ENCODE results near the gene NAA20.

Gene NAA20

GRCh38 chr20:20060234-20060998 is 43.3 kb downstream of the NAA20 start:
- in situ Hi-C loops (cut with MboI; ENCODE audit: low pct_unique_long_range_greater_than_20kb, low sequenced_read_pairs) = no loop called here
- no peak for DNase-seq

- DNase-seq = no peak
- in situ Hi-C loops (cut with MboI; ENCODE audit: low pct_unique_long_range_greater_than_20kb, low sequenced_read_pairs) = no loop called here
Observed at GRCh38 chr20:20063941-20064702, 47.0 kb downstream of the NAA20 start.

- DNase-seq = no peak
- in situ Hi-C loops (cut with MboI; ENCODE audit: low pct_unique_long_range_greater_than_20kb, low sequenced_read_pairs) = no loop called here
Observed at GRCh38 chr20:20065361-20065760, 48.2 kb downstream of the NAA20 start.

GRCh38 chr20:20070871-20071726 is 53.9 kb downstream of the NAA20 start:
- no peak for DNase-seq
- in situ Hi-C loops (cut with MboI; ENCODE audit: low pct_unique_long_range_greater_than_20kb, low sequenced_read_pairs) = no loop called here

DNA sequence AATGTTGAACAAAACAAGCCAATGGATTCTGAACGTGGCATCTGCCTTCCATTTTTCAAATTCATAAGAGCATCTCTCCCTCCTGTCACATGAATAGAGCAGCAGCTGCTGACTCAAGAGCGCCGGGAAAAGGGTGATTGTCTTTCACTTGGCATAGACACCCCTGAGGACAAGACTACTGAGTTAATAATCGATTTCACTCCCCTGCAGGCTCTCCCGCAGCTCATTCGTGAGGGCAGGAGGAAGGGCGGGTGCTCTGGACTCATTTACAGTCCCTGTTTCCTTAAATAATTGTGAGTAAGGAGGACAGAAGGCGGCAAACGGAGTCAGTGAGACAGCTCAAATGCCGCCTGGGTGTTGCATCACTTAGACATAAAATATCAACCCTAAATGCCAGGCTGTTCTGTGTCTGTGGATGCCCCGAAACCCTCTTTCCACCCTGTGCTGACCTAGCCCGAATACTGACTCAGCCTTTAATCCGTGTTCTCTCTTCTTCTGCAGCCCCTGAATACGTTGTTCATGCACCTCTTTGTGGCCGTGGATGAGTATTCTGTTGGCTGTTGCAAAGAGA is 56.7 kb downstream of the NAA20 start:
- DNase-seq = no peak

GRCh38 chr20:20075032-20075431 is 57.9 kb downstream of the NAA20 start:
- no peak for DNase-seq
- in situ Hi-C loops (cut with MboI; ENCODE audit: low pct_unique_long_range_greater_than_20kb, low sequenced_read_pairs) = no loop called here

More for the DNA sequence above, 56.7 kb downstream of the NAA20 start:
- in situ Hi-C loops (cut with MboI; ENCODE audit: low pct_unique_long_range_greater_than_20kb, low sequenced_read_pairs) = no loop called here

DNA sequence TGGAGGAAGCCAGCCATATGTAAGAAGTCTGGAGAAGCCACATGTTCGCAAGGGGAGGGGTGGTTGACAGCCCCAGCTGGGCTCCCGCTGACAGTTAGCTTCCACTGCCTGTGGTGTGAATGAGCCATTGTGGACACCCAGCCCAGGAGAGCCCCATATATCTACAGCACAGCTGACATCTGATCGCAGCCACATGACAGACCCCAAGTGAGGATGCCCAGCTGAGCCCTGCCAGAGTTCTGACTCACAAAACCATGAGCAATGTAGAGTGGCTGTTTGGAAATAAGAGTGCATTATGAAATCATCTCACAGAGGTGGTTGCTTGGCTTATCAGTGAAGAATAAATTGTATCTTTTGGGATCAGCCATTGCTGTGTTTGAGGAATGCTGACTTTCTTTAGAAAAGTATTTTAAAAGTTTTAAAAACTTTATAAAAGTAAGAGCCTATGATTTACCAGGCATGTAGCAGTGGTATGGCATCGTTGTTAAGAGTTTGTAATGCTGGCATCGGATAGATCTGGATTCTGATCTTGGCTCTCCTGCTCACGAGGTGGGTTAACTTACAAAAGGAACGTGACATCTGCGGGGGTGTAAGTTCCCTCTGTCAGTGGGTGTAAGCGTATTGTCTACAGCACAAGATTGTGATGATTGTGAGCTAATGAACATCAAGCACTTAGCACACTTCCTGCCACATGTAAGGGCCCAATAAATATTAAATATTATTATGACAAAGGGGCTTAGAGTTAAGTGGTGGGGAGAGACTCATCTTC is 59.3 kb downstream of the NAA20 start:
- DNase-seq = no peak
- in situ Hi-C loops (cut with MboI; ENCODE audit: low pct_unique_long_range_greater_than_20kb, low sequenced_read_pairs) = no loop called here

- in situ Hi-C loops (cut with MboI; ENCODE audit: low pct_unique_long_range_greater_than_20kb, low sequenced_read_pairs) = no loop called here
- DNase-seq = no peak
Observed at GRCh38 chr20:20078041-20078440, 60.9 kb downstream of the NAA20 start.

- DNase-seq = no peak
Observed at GRCh38 chr20:20079102-20079784, 62.1 kb downstream of the NAA20 start.

More at GRCh38 chr20:20079102-20079784, 62.1 kb downstream of the NAA20 start:
- in situ Hi-C loops (cut with MboI; ENCODE audit: low pct_unique_long_range_greater_than_20kb, low sequenced_read_pairs) = no loop called here

All from KBM-7 (cell line).